CD4-positive, alpha-beta T cell (primary cell): ENCODE data around the gene TOR3A. TPM values are rescaled to one million over a fixed set of nuclear protein-coding genes. Genes with fewer than 3 reads are reported as not detected.

Experiments used
- ATAC-seq: fragments of 200-7000 bp; cut with Tn5 transposase; one replicate; pipeline ENCODE4 v1.10.0; 2022; ENCODE audit warnings: mild to moderate bottlenecking; ENCODE audit not compliant: poor library complexity
- CTCF ChIA-PET: fragments of 350-600 bp; sonication (Branson Sonifier 250); formaldehyde crosslinking; loops from one replicate; lab custom pipeline; 2021; ENCODE audit warnings: antibody characterized with exemption, inconsistent platforms; lab: Charles Lee
- POLR2A ChIA-PET: fragments of 350-600 bp; sonication (Branson Sonifier 250); formaldehyde crosslinking; loops from one replicate; lab custom pipeline; 2021; ENCODE audit warnings: antibody characterized with exemption, inconsistent platforms; lab: Charles Lee
- DNase-seq, 14 experiments: peaks; one replicate each; pipeline ENCODE4 v3.0.0-alpha.2; 2013 to 2020; ENCODE audit warnings: mixed read lengths in 2 of 14
- H3K27ac ChIP-seq, 2 donors: one replicate each; pipeline versions ENCODE4 v1.5.1 to v1.7.0; 2013; ENCODE audit warnings: low read length in 2 of 2, low read depth in 1 of 2, mild to moderate bottlenecking in 1 of 2
- H3K27me3 ChIP-seq, 2 experiments: 1 replicate in 1 of 2; 2 replicates in 1 of 2; pipeline versions ENCODE4 v1.6.1 to v1.7.0; 2013; ENCODE audit warnings: low read length in 2 of 2, control low read depth in 1 of 2, mild to moderate bottlenecking in 1 of 2, moderate library complexity in 1 of 2; ENCODE audit not compliant: insufficient read depth in 2 of 2, control insufficient read depth in 1 of 2
- H3K36me3 ChIP-seq: one replicate; pipeline ENCODE4 v1.6.1; 2013; ENCODE audit warnings: low read length, control low read depth; ENCODE audit not compliant: insufficient read depth
- H3K4me1 ChIP-seq: one replicate; pipeline ENCODE4 v1.6.1; 2013; ENCODE audit warnings: low read length, control low read depth; ENCODE audit not compliant: insufficient read depth
- H3K4me3 ChIP-seq: one replicate; pipeline ENCODE4 v1.5.1; 2013; ENCODE audit warnings: mild to moderate bottlenecking, low read length, moderate library complexity
- H3K9me3 ChIP-seq, 2 experiments: 1 replicate in 1 of 2; 2 replicates in 1 of 2; pipeline versions ENCODE4 v1.6.1 to v1.7.0; 2013; ENCODE audit warnings: low read length in 2 of 2, mild to moderate bottlenecking in 2 of 2, control low read depth in 1 of 2, moderate library complexity in 1 of 2; ENCODE audit not compliant: control insufficient read depth in 1 of 2, insufficient read depth in 1 of 2
- H3K27ac Mint-ChIP-seq: one replicate; pipeline ENCODE4 v1.8.0; 2020; ENCODE audit warnings: mixed read lengths
- H3K27me3 Mint-ChIP-seq: one replicate; pipeline ENCODE4 v1.8.0; 2021; ENCODE audit warnings: mixed read lengths
- H3K36me3 Mint-ChIP-seq: one replicate; pipeline ENCODE4 v1.8.0; 2021; ENCODE audit warnings: low read depth, mixed read lengths
- H3K4me1 Mint-ChIP-seq: one replicate; pipeline ENCODE4 v1.8.0; 2021; ENCODE audit warnings: low read depth, mixed read lengths
- H3K4me3 Mint-ChIP-seq: one replicate; pipeline ENCODE4 v1.8.0; 2020; ENCODE audit warnings: mild to moderate bottlenecking, mixed read lengths
- H3K9me3 Mint-ChIP-seq: one replicate; pipeline ENCODE4 v1.8.0; 2020; ENCODE audit warnings: mixed read lengths
- intact Hi-C, 2 experiments: fragments of 100-400 bp; cut with DNase I in 1 of 2; cut with micrococcal nuclease in 1 of 2; formaldehyde crosslinking; loops; one replicate each; pipeline versions ENCODE4 v1.15.1 to v1.9.0; 2023 to 2025; cut with DNase I, micrococcal nuclease
- total RNA-seq, 174 experiments: library from RNA in 2 of 174; stranded (reverse) in 2 of 174; gene quantifications; one replicate each; pipeline ENCODE4 v1.2.3 and lab custom pipeline; 2021 to 2026
- TF ChIP-seq, protein P1 (sequence below): fragments of 200-600 bp; IDR thresholded peaks from one replicate; pipeline ENCODE4 v1.8.0; 2022; ENCODE audit warnings: antibody characterized with exemption, mild to moderate bottlenecking

The TOR3A gene
- total RNA-seq, 2 experiments from 2014 or later, result 17.2 TPM

DNA sequence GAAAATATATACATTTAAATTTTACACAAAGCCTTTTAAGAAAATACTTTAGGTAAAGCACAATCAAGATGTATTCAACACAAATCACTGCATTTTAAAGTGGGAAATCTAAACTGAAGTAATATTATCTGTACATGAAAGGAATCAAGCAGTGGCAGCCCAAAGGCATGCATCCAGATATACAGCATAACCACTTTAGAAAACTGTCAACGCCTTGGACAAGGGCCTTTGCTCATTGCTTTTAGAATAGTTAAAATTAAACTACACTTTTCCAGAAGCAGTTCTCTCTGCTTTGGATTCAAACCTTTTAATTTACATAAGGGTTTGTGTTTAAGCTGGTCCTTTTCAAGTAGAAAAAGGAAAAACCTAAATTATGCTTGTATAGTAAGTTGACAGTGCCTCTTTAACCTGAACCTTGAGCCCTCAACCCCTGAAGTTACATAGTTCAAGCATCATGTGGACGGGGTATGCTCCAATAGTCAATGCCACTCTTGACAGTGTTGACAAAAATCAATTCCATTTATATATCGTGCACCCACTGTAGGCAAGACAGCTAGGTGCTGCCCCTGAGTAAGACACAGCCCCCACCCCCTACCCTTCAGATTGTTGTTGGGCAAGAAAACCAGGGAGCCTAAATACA is 22.9 kb downstream of the TOR3A start:
- Histone ChIP-seq H3K9me3 (no peaks in the 10 kb centered on the region), H3K36me3 (peaks cover 19% of the 10 kb centered on the region), H3K27ac (no peak overlapping the region), H3K4me1 (no peaks in the 10 kb centered on the region), H3K4me3 (no peak overlapping the region), H3K27me3 (no peaks in the 10 kb centered on the region)
- no peaks in the 10 kb centered on the region for H3K4me1 Mint-ChIP-seq
- no peak overlapping the region for H3K27ac Mint-ChIP-seq
- ATAC-seq, result no peak
- no peaks in the 10 kb centered on the region for H3K9me3 Mint-ChIP-seq
- CTCF ChIA-PET, result interaction anchor here (1.1 to 1.4 kb wide), 3 partner anchors 17 to 188 kb away, joined by 3 to 5 read pairs (median 3); partner anchors contain the start of gene SOAT1
- TF ChIP-seq, protein P1, sequence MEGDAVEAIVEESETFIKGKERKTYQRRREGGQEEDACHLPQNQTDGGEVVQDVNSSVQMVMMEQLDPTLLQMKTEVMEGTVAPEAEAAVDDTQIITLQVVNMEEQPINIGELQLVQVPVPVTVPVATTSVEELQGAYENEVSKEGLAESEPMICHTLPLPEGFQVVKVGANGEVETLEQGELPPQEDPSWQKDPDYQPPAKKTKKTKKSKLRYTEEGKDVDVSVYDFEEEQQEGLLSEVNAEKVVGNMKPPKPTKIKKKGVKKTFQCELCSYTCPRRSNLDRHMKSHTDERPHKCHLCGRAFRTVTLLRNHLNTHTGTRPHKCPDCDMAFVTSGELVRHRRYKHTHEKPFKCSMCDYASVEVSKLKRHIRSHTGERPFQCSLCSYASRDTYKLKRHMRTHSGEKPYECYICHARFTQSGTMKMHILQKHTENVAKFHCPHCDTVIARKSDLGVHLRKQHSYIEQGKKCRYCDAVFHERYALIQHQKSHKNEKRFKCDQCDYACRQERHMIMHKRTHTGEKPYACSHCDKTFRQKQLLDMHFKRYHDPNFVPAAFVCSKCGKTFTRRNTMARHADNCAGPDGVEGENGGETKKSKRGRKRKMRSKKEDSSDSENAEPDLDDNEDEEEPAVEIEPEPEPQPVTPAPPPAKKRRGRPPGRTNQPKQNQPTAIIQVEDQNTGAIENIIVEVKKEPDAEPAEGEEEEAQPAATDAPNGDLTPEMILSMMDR, result no peak
- peaks cover 37% of the 10 kb centered on the region for H3K36me3 Mint-ChIP-seq
- no peak for DNase-seq
- no peaks in the 10 kb centered on the region for H3K27me3 Mint-ChIP-seq
- H3K4me3 Mint-ChIP-seq, result no peak overlapping the region
- POLR2A ChIA-PET, result no interaction called here
- intact Hi-C loops, result no loop called here

- H3K9me3 Mint-ChIP-seq, result no peaks in the 10 kb centered on the region
- intact Hi-C loops, result no loop called here
- Histone ChIP-seq H3K36me3 (peaks cover 25% of the 10 kb centered on the region), H3K4me3 (no peak overlapping the region), H3K27ac (no peak overlapping the region), H3K4me1 (no peaks in the 10 kb centered on the region), H3K9me3 (no peaks in the 10 kb centered on the region), H3K27me3 (no peaks in the 10 kb centered on the region)
- H3K4me3 Mint-ChIP-seq, result no peak overlapping the region
- peaks cover 42% of the 10 kb centered on the region for H3K36me3 Mint-ChIP-seq
- POLR2A ChIA-PET, result interaction anchor here (0.5 to 0.7 kb wide), 3 partner anchors 189 to 1397 kb away, joined by 3 read pairs; partner anchors contain the start of gene ACBD6
- TF ChIP-seq, protein P1, result no peak
- H3K4me1 Mint-ChIP-seq, result no peaks in the 10 kb centered on the region
- CTCF ChIA-PET, result interaction anchor here (1.1 to 1.4 kb wide), 3 partner anchors 16 to 188 kb away, joined by 3 to 5 read pairs (median 3); partner anchors contain the start of gene SOAT1
- H3K27me3 Mint-ChIP-seq, result no peaks in the 10 kb centered on the region
- ATAC-seq (peak; percentile 43), DNase-seq (peak in 4 of 14 experiments; percentile 12 to 35 (median 19))
- no peak overlapping the region for H3K27ac Mint-ChIP-seq
These were observed 23.5 kb downstream of the TOR3A start for GRCh38 chr1:179105393-179105792.

DNA sequence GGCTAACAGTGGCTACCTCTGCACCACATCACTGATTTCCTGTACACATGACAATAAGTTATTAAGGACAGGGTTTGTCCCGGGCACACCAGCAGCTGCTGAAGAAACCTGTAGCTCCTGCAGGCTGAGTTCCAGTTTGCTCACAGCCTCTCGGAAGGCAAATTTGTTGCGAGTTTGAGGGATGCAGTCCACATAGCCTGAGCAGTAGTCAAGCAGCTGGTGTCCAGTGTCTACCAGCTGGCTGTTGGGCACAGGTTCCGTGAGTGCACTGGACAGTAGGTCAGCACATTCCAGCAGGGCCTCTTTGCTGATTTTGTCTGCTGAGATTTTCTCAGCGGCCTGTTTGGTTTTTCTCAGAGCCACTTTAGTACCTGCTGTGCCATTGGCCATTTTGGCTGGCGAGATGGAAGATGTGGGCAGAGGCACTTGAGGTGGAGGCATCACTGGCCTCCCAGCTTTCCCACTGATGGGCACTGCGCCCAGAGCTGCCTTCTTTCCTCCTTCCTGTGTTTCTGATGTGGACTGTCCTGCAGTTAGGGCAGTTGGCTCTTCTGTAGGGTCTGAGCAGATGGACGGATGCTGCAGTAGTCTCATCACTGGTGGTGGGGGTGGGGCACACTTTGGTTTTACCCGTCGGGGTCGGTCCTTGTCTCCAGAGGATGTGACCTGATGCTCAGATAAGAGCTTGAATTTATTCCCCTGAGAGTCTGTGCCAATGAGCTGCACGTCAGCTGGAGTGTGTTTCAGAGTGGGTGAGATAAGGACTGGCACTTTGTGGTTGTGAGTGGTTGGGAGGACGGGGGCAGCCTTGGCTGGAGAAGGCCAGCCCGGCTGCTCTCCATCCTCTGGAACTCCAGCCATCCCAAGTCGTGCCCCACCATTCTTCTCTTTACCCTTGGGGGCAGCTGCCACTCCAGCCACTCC is 26.1 kb downstream of the TOR3A start:
- peaks cover 39% of the 10 kb centered on the region for H3K36me3 ChIP-seq
- H3K4me3 ChIP-seq, result no peak overlapping the region
- H3K4me1 ChIP-seq, result no peaks in the 10 kb centered on the region
- no peaks in the 10 kb centered on the region for H3K4me1 Mint-ChIP-seq
- intact Hi-C loops, result no loop called here
- H3K27me3 Mint-ChIP-seq, result no peaks in the 10 kb centered on the region
- no peak overlapping the region for H3K27ac ChIP-seq
- no peak for ATAC-seq
- H3K36me3 Mint-ChIP-seq, result peaks cover 61% of the 10 kb centered on the region
- TF ChIP-seq, protein P1, result no peak
- no peaks in the 10 kb centered on the region for H3K27me3 ChIP-seq
- H3K4me3 Mint-ChIP-seq, result no peak overlapping the region
- POLR2A ChIA-PET, result no interaction called here
- H3K9me3 ChIP-seq, result no peaks in the 10 kb centered on the region
- H3K27ac Mint-ChIP-seq, result no peak overlapping the region
- DNase-seq, result no peak
- H3K9me3 Mint-ChIP-seq, result no peaks in the 10 kb centered on the region
- CTCF ChIA-PET, result no interaction called here
